Spinal cord (tissue), 10 donors: ENCODE measurements around the gene FAM120B. TPM values are rescaled to one million over a fixed set of nuclear protein-coding genes. Genes with fewer than 3 reads are reported as not detected.
A peak's percentile ranks its signal among the peaks of the same experiment; 100 is the strongest.

Experiments used
- DNase-seq, 6 donors: peaks; one replicate each; pipeline versions ENCODE4 v3.0.0 to v3.0.0-alpha.2; 2013 to 2015; ENCODE audit warnings: low spot score in 6 of 6, low read depth in 4 of 6
- H3K27ac ChIP-seq: one replicate; pipeline ENCODE4 v1.5.1; 2013; ENCODE audit warnings: low read depth, low read length, control low read depth
- H3K27me3 ChIP-seq: one replicate; pipeline ENCODE4 v1.6.1; 2013; ENCODE audit warnings: low read length; ENCODE audit not compliant: control insufficient read depth, insufficient read depth
- H3K36me3 ChIP-seq: one replicate; pipeline ENCODE4 v1.6.1; 2013; ENCODE audit warnings: low read length; ENCODE audit not compliant: control insufficient read depth, insufficient read depth
- H3K4me1 ChIP-seq: one replicate; pipeline ENCODE4 v1.6.1; 2013; ENCODE audit warnings: low read length; ENCODE audit not compliant: control insufficient read depth, insufficient read depth
- H3K4me3 ChIP-seq: one replicate; pipeline ENCODE4 v1.5.1; 2013; ENCODE audit warnings: low read depth, low read length, control low read depth
- H3K9me3 ChIP-seq: one replicate; pipeline ENCODE4 v1.6.1; 2013; ENCODE audit warnings: low read length; ENCODE audit not compliant: control insufficient read depth, insufficient read depth
- WGBS: methylation state at CpG from one replicate; pipeline ENCODE4 v1.1.5; 2013; ENCODE audit warnings: missing lambda C conversion rate; ENCODE audit not compliant: insufficient coverage; 5-methylcytosine and 5-hydroxymethylcytosine counted together
- polyA plus RNA-seq, 2 donors: library from polyadenylated mRNA; unstranded; fragments of 120-200 nt; gene quantifications; one replicate each; pipeline ENCODE4 v1.2.1, GENCODE V29; 2013; ENCODE audit not compliant: insufficient read length in 2 of 2
- total RNA-seq, 2 donors: library from RNA; depleted of rRNA in 1 of 2; stranded (reverse); fragments of 120-200 nt in 1 of 2; fragments of >200 nt in 1 of 2; gene quantifications; one replicate each; pipeline versions ENCODE4 v1.2.3 to v1.2.4, GENCODE V29; 2013 to 2014
- donor health status: healthy.

Gene FAM120B
- total and polyA plus RNA-seq, 4 donors, result 29.0 to 40.2 (median 36.6) TPM

- Histone ChIP-seq H3K9me3 (no peaks in the 10 kb centered on the region), H3K4me1 (peaks cover 11% of the 10 kb centered on the region), H3K27me3 (no peaks in the 10 kb centered on the region), H3K36me3 (peaks cover 41% of the 10 kb centered on the region), H3K4me3 (no peak overlapping the region), H3K27ac (no peak overlapping the region)
- DNase-seq, result no peak
- 73% methylated on average over 4 of the region's 5 CpGs for WGBS
Observed at GRCh38 chr6:170363255-170363654, 56.7 kb downstream of the FAM120B start.

GRCh38 chr6:170365121-170365520 is 58.6 kb downstream of the FAM120B start:
- 97% methylated on average over 3 of the region's 4 CpGs for WGBS
- Histone ChIP-seq H3K27ac (no peak overlapping the region), H3K36me3 (peaks cover 33% of the 10 kb centered on the region), H3K27me3 (no peaks in the 10 kb centered on the region), H3K4me3 (no peak overlapping the region), H3K4me1 (peaks cover 11% of the 10 kb centered on the region), H3K9me3 (no peaks in the 10 kb centered on the region)
- no peak for DNase-seq

GRCh38 chr6:170365593-170365992 is 59.0 kb downstream of the FAM120B start:
- Histone ChIP-seq H3K27me3 (no peaks in the 10 kb centered on the region), H3K9me3 (no peaks in the 10 kb centered on the region), H3K4me1 (peaks cover 11% of the 10 kb centered on the region), H3K27ac (no peak overlapping the region), H3K4me3 (no peak overlapping the region), H3K36me3 (peaks cover 32% of the 10 kb centered on the region)
- WGBS, result 80% methylated on average over 1 of the region's 7 CpGs
- no peak for DNase-seq

GRCh38 chr6:170366248-170366960 is 59.8 kb downstream of the FAM120B start:
- 82% methylated on average over 9 of the region's 11 CpGs for WGBS
- no peaks in the 10 kb centered on the region for H3K9me3 ChIP-seq
- H3K27ac ChIP-seq, result no peak overlapping the region
- H3K27me3 ChIP-seq, result no peaks in the 10 kb centered on the region
- no peak overlapping the region for H3K4me3 ChIP-seq
- H3K36me3 ChIP-seq, result peaks cover 30% of the 10 kb centered on the region
- no peak for DNase-seq
- H3K4me1 ChIP-seq, result peaks cover 11% of the 10 kb centered on the region

- 70% methylated on average over 9 of the region's 10 CpGs for WGBS
- H3K27ac ChIP-seq, result no peak overlapping the region
Observed at GRCh38 chr6:170367241-170367640, 60.7 kb downstream of the FAM120B start.

GRCh38 chr6:170368544-170368943 is 62.0 kb downstream of the FAM120B start:
- 77% methylated on average over 2 of the region's 2 CpGs for WGBS
- no peaks in the 10 kb centered on the region for H3K9me3 ChIP-seq
- no peak overlapping the region for H3K4me3 ChIP-seq
- no peaks in the 10 kb centered on the region for H3K27me3 ChIP-seq
- peaks cover 28% of the 10 kb centered on the region for H3K36me3 ChIP-seq
- H3K4me1 ChIP-seq, result peaks cover 11% of the 10 kb centered on the region
- H3K27ac ChIP-seq, result no peak overlapping the region
- DNase-seq, result no peak

More at GRCh38 chr6:170367241-170367640, 60.7 kb downstream of the FAM120B start:
- Histone ChIP-seq H3K9me3 (no peaks in the 10 kb centered on the region), H3K4me1 (peaks cover 11% of the 10 kb centered on the region), H3K27me3 (no peaks in the 10 kb centered on the region), H3K4me3 (no peak overlapping the region), H3K36me3 (peaks cover 30% of the 10 kb centered on the region)
- DNase-seq, result peak in 2 of 6 donors; percentile 30 to 49

- Histone ChIP-seq H3K4me3 (no peak overlapping the region), H3K36me3 (peaks cover 25% of the 10 kb centered on the region), H3K4me1 (peaks cover 11% of the 10 kb centered on the region), H3K27ac (no peak overlapping the region), H3K9me3 (no peaks in the 10 kb centered on the region), H3K27me3 (no peaks in the 10 kb centered on the region)
- DNase-seq, result no peak
- 97% methylated on average over 2 of the region's 5 CpGs for WGBS
Observed at GRCh38 chr6:170369403-170369802, 62.8 kb downstream of the FAM120B start.

- Histone ChIP-seq H3K27ac (no peak overlapping the region), H3K27me3 (no peaks in the 10 kb centered on the region), H3K9me3 (no peaks in the 10 kb centered on the region), H3K4me1 (peaks cover 6% of the 10 kb centered on the region), H3K36me3 (peaks cover 18% of the 10 kb centered on the region), H3K4me3 (no peak overlapping the region)
- 82% methylated on average over 4 of the region's 6 CpGs for WGBS
- DNase-seq, result no peak
Observed at GRCh38 chr6:170370416-170370815, 63.9 kb downstream of the FAM120B start.

- Histone ChIP-seq H3K36me3 (peaks cover 22% of the 10 kb centered on the region), H3K27me3 (no peaks in the 10 kb centered on the region), H3K4me3 (no peak overlapping the region), H3K9me3 (no peaks in the 10 kb centered on the region), H3K4me1 (peaks cover 5% of the 10 kb centered on the region), H3K27ac (no peak overlapping the region)
- DNase-seq, result no peak
- whole genome bisulfite sequencing, result 54% methylated on average over 2 of the region's 4 CpGs
Observed at GRCh38 chr6:170371080-170371479, 64.5 kb downstream of the FAM120B start.

- peaks cover under 1% of the 10 kb centered on the region for H3K4me1 ChIP-seq
- H3K27ac ChIP-seq, result no peak overlapping the region
- H3K4me3 ChIP-seq, result no peak overlapping the region
- H3K9me3 ChIP-seq, result no peaks in the 10 kb centered on the region
- 61% methylated on average over 7 of the region's 8 CpGs for WGBS
- peaks cover 18% of the 10 kb centered on the region for H3K36me3 ChIP-seq
- peak in 2 of 6 donors; percentile 57 to 72 for DNase-seq
- H3K27me3 ChIP-seq, result no peaks in the 10 kb centered on the region
Observed at GRCh38 chr6:170371588-170371987, 65.0 kb downstream of the FAM120B start.
